ENCODE data around the gene ZNF181.
A peak's percentile ranks its signal among the peaks of the same experiment; 100 is the strongest.

The ZNF181 gene

GRCh38 chr19:34744896-34745690, 11.1 kb downstream of the ZNF181 start:
- DNase-seq (ENCODE audit: low read depth), result no peak
- no peak overlapping the region for H3K4me3 ChIP-seq (ENCODE audit: control insufficient read depth, low read depth, low read length)
- no peak for TF ChIP-seq CTCF (IDR thresholded peaks at IDR 0.05; ENCODE audit: control insufficient read depth, insufficient read depth, low read depth, low read length, missing control alignments)

- DNase-seq (ENCODE audit: low read depth), result no peak
- no peak overlapping the region for H3K4me3 ChIP-seq (ENCODE audit: control insufficient read depth, low read depth, low read length)
- no peak for TF ChIP-seq CTCF (IDR thresholded peaks at IDR 0.05; ENCODE audit: control insufficient read depth, insufficient read depth, low read depth, low read length, missing control alignments)
Observed at GRCh38 chr19:34757441-34757840, 23.4 kb downstream of the ZNF181 start.

- TF ChIP-seq CTCF (IDR thresholded peaks at IDR 0.05; ENCODE audit: control insufficient read depth, insufficient read depth, low read depth, low read length, missing control alignments), result no peak
- no peak for DNase-seq (ENCODE audit: low read depth)
- no peak overlapping the region for H3K4me3 ChIP-seq (ENCODE audit: control insufficient read depth, low read depth, low read length)
Observed at GRCh38 chr19:34759218-34759917, 25.3 kb downstream of the ZNF181 start.

GRCh38 chr19:34766386-34766785, 32.3 kb downstream of the ZNF181 start:
- H3K4me3 ChIP-seq (ENCODE audit: control insufficient read depth, low read depth, low read length), result no peak overlapping the region
- TF ChIP-seq CTCF (IDR thresholded peaks at IDR 0.05; ENCODE audit: control insufficient read depth, insufficient read depth, low read depth, low read length, missing control alignments), result no peak
- DNase-seq (ENCODE audit: low read depth), result no peak

GRCh38 chr19:34767951-34768350, 33.9 kb downstream of the ZNF181 start:
- H3K4me3 ChIP-seq (ENCODE audit: control insufficient read depth, low read depth, low read length), result no peak overlapping the region
- DNase-seq (ENCODE audit: low read depth), result no peak
- no peak for TF ChIP-seq CTCF (IDR thresholded peaks at IDR 0.05; ENCODE audit: control insufficient read depth, insufficient read depth, low read depth, low read length, missing control alignments)

GRCh38 chr19:34772697-34773554, 38.9 kb downstream of the ZNF181 start, which contains the start of gene ZNF599:
Gene ZNF599, minus strand, starts transcription at chr19:34773215. Its CDS starts 374 bp downstream, at chr19:34772841.
- peak; percentile 43 for DNase-seq (ENCODE audit: low read depth)
- H3K4me3 ChIP-seq (ENCODE audit: control insufficient read depth, low read depth, low read length), result peak within 1 kb of the TSS; percentile 95
- TF ChIP-seq CTCF (IDR thresholded peaks at IDR 0.05; ENCODE audit: control insufficient read depth, insufficient read depth, low read depth, low read length, missing control alignments), result no peak

Data from AG09309 (cell line).